HepG2 (cell line): ENCODE measurements around the gene LBR. TPM values are rescaled to one million over a fixed set of nuclear protein-coding genes. Genes with fewer than 3 reads are reported as not detected.
A peak's percentile ranks its signal among the peaks of the same experiment; 100 is the strongest.

Source experiments
- DNMT3B ChIP-seq: conservative IDR thresholded peaks from 2 replicates; pipeline ENCODE4 v1.6.1; 2016; ENCODE audit warnings: missing biosample characterization, control low read depth
- FOXP1 ChIP-seq, 2 experiments: fragments of 450-650 bp in 1 of 2; IDR thresholded peaks; 2 replicates each; pipeline ENCODE4 v1.6.1; 2017 to 2018; ENCODE audit warnings: antibody characterized with exemption in 1 of 2
- GABPB1 ChIP-seq: IDR thresholded peaks from 2 replicates; pipeline ENCODE4 v1.6.1; 2016; ENCODE audit warnings: mild to moderate bottlenecking, missing genetic modification reagents, moderate library complexity, missing compliant biosample characterization
- GTF2F1 ChIP-seq: fragments of 150-350 bp; IDR thresholded peaks from 2 replicates; pipeline ENCODE4 v1.6.1; 2014; ENCODE audit warnings: low read length
- IRF2 ChIP-seq: IDR thresholded peaks from 2 replicates; pipeline ENCODE4 v1.6.1; 2018; ENCODE audit warnings: missing genetic modification reagents, missing compliant biosample characterization
- JUNB ChIP-seq: sonication (generic); formaldehyde crosslinking; IDR thresholded peaks from 2 replicates; pipeline ENCODE4 v1.8.0; 2022; ENCODE audit warnings: missing genetic modification reagents, mild to moderate bottlenecking, borderline replicate concordance
- SATB2 ChIP-seq: sonication (generic); formaldehyde crosslinking; IDR thresholded peaks from 2 replicates; pipeline ENCODE4 v1.5.0; 2020; ENCODE audit warnings: missing genetic modification reagents
- SRSF4 ChIP-seq: fragments of 200-400 bp; formaldehyde crosslinking; IDR thresholded peaks from one replicate; pipeline ENCODE4 v1.6.1; 2018; ENCODE audit warnings: mild to moderate bottlenecking, low read depth, low read length, moderate library complexity; ENCODE audit not compliant: poor library complexity, severe bottlenecking
- ZFP36L2 ChIP-seq: sonication (generic); formaldehyde crosslinking; IDR thresholded peaks from 2 replicates; pipeline ENCODE4 v1.4.0; 2020; ENCODE audit warnings: missing genetic modification reagents
- ZIK1 ChIP-seq: sonication (generic); formaldehyde crosslinking; IDR thresholded peaks from 2 replicates; pipeline ENCODE4 v1.5.0; 2020; ENCODE audit warnings: mild to moderate bottlenecking, low read depth, missing genetic modification reagents, borderline replicate concordance
- ZNF143 ChIP-seq: sonication (generic); formaldehyde crosslinking; IDR thresholded peaks from 2 replicates; pipeline ENCODE4 v1.4.0; 2020; ENCODE audit warnings: missing genetic modification reagents
- ZNF20 ChIP-seq: sonication (generic); formaldehyde crosslinking; IDR thresholded peaks from 2 replicates; pipeline ENCODE4 v1.4.0; 2020; ENCODE audit warnings: mild to moderate bottlenecking, moderate library complexity, missing genetic modification reagents
- ZNF230 ChIP-seq: sonication (generic); formaldehyde crosslinking; IDR thresholded peaks from 2 replicates; pipeline ENCODE4 v1.4.0; 2020; ENCODE audit warnings: mild to moderate bottlenecking, missing genetic modification reagents
- ZNF367 ChIP-seq: sonication (generic); formaldehyde crosslinking; IDR thresholded peaks from 2 replicates; pipeline ENCODE4 v1.4.0; 2020; ENCODE audit warnings: missing genetic modification reagents, borderline replicate concordance
- ZNF451 ChIP-seq: sonication (generic); formaldehyde crosslinking; IDR thresholded peaks from 2 replicates; pipeline ENCODE4 v1.5.0; 2020; ENCODE audit warnings: mild to moderate bottlenecking, missing genetic modification reagents
- ZNF510 ChIP-seq: sonication (generic); formaldehyde crosslinking; IDR thresholded peaks from 2 replicates; pipeline ENCODE4 v1.4.0; 2020; ENCODE audit warnings: low read depth, mild to moderate bottlenecking, missing genetic modification reagents
- ZNF543 ChIP-seq: sonication (generic); formaldehyde crosslinking; IDR thresholded peaks from 2 replicates; pipeline ENCODE4 v1.4.0; 2020; ENCODE audit warnings: mild to moderate bottlenecking, missing genetic modification reagents
- ZNF567 ChIP-seq: sonication (generic); formaldehyde crosslinking; IDR thresholded peaks from 2 replicates; pipeline ENCODE4 v1.8.1; 2023; ENCODE audit warnings: mild to moderate bottlenecking, missing genetic modification reagents, borderline replicate concordance
- ZNF781 ChIP-seq: sonication (generic); formaldehyde crosslinking; IDR thresholded peaks from 2 replicates; pipeline ENCODE4 v1.5.1; 2020; ENCODE audit warnings: borderline replicate concordance, mild to moderate bottlenecking, missing genetic modification reagents; ENCODE audit errors: not compliant biosample characterization
- ZNF792 ChIP-seq: IDR thresholded peaks from 2 replicates; pipeline ENCODE4 v1.6.1; 2016
- polyA plus RNA-seq, 8 experiments: library from polyadenylated mRNA; depleted of rRNA in 3 of 8; stranded (reverse) in 7 of 8; unstranded in 1 of 8; fragments of >200 nt; fragmentation: Illumina TruSeq in 4 of 8; extraction: Trizol in 4 of 8; gene quantifications; 2 replicates each; pipeline versions ENCODE4 v1.2.1 to v1.2.3, GENCODE V29; 2011 to 2016; ENCODE audit warnings: low read depth in 4 of 8, missing spikeins in 1 of 8, mixed read lengths in 1 of 8; ENCODE audit not compliant: insufficient read depth in 1 of 8
- total RNA-seq, 5 experiments: library from RNA; depleted of rRNA; stranded (reverse); fragments of >200 nt; fragmentation: Illumina TruSeq; extraction: Trizol; gene quantifications; 2 replicates each; pipeline ENCODE4 v1.2.3, GENCODE V29; 2016; ENCODE audit warnings: low read depth in 1 of 5
- TF ChIP-seq, protein P1 (sequence below): sonication (generic); formaldehyde crosslinking; IDR thresholded peaks from 2 replicates; pipeline ENCODE4 v1.4.0; 2020; ENCODE audit warnings: missing genetic modification reagents, mild to moderate bottlenecking, borderline replicate concordance
- TF ChIP-seq, protein P2 (sequence below): sonication (generic); formaldehyde crosslinking; IDR thresholded peaks from 2 replicates; pipeline ENCODE4 v1.5.1; 2020; ENCODE audit warnings: mild to moderate bottlenecking, missing genetic modification reagents, moderate library complexity
- TF ChIP-seq, protein P3 (sequence below): IDR thresholded peaks from 2 replicates; pipeline ENCODE4 v1.6.1; 2016; ENCODE audit warnings: low read depth, control low read depth

LBR gene
- total and polyA plus RNA-seq, 2 of the 13 experiments (the other 11 are each of a cell fraction or from before 2014, with no cell fraction given), result 38.9 to 76.7 TPM

DNA sequence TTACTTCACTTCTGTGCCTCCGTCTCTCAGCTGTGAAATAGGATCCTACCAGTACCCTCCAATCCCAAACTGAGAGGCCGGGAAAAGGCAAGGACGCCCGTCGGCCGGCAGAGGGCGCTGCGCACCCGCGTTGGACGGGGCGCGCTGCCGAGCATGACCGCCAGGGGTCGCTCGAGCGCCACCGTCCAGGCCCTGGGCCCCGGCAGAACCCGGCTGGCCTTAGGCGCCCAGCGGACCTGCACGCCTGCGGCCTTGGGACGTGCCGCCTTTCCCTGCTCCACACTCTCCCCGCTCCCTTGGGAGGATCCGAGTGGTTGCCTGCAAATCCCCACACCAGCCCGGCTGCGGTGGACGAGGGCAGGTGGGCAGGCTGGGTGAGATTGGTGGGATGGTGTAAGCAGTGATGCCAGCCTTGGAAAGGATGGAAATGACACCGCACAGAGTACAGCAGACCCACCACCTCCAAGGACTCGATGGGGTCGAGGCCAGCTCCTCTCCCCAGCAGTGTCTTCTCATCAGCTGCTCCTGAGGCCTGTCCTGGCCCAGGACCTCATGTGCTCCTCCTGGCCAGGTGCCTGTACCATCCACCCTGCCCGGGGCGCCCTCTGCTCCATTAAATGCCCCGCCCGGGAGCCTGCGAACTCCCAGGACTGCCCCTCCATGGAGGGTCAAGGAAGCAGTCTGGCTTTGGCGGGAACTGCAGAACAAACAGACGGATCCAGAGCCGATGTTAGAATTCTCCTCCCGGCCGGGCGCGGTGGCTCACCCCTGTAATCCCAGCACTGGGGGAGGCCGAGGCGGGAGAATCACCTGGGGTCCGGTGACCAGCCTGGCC is 47.4 kb upstream of the LBR start (continued):
- TF ChIP-seq, protein P1, sequence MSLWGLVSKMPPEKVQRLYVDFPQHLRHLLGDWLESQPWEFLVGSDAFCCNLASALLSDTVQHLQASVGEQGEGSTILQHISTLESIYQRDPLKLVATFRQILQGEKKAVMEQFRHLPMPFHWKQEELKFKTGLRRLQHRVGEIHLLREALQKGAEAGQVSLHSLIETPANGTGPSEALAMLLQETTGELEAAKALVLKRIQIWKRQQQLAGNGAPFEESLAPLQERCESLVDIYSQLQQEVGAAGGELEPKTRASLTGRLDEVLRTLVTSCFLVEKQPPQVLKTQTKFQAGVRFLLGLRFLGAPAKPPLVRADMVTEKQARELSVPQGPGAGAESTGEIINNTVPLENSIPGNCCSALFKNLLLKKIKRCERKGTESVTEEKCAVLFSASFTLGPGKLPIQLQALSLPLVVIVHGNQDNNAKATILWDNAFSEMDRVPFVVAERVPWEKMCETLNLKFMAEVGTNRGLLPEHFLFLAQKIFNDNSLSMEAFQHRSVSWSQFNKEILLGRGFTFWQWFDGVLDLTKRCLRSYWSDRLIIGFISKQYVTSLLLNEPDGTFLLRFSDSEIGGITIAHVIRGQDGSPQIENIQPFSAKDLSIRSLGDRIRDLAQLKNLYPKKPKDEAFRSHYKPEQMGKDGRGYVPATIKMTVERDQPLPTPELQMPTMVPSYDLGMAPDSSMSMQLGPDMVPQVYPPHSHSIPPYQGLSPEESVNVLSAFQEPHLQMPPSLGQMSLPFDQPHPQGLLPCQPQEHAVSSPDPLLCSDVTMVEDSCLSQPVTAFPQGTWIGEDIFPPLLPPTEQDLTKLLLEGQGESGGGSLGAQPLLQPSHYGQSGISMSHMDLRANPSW (CRISPR knock-in tag), result 0 out of 2 replicates have a peak, but pooled peaks have one; percentile 20
- TF ChIP-seq GABPB1 (peak; percentile 78), ZNF451 (CRISPR knock-in tag) (0 out of 2 replicates have a peak, but pooled peaks have one; percentile 35), ZNF143 (CRISPR knock-in tag) (no peak), ZNF543 (CRISPR knock-in tag) (peak; percentile 68; the same call in 1 of the 2 replicates), SRSF4 (no peak), JUNB (CRISPR knock-in tag) (no peak), ZNF230 (CRISPR knock-in tag) (peak; percentile 65; the same call in 1 of the 2 replicates), ZFP36L2 (CRISPR knock-in tag) (no peak), ZNF792 (no peak), ZNF567 (CRISPR knock-in tag) (peak; percentile 70; the same call in 1 of the 2 replicates), GTF2F1 (no peak), IRF2 (peak; percentile 80), ZNF510 (no peak), ZNF367 (CRISPR knock-in tag) (no peak), SATB2 (CRISPR knock-in tag) (no peak), ZNF781 (CRISPR knock-in tag) (no peak), ZIK1 (CRISPR knock-in tag) (no peak), FOXP1 (IDR thresholded peaks at IDR 0.05) (no peak), FOXP1 (CRISPR knock-in tag; IDR thresholded peaks at IDR 0.05) (no peak), ZNF20 (CRISPR knock-in tag) (no peak), DNMT3B (no peak)
- TF ChIP-seq, protein P2, sequence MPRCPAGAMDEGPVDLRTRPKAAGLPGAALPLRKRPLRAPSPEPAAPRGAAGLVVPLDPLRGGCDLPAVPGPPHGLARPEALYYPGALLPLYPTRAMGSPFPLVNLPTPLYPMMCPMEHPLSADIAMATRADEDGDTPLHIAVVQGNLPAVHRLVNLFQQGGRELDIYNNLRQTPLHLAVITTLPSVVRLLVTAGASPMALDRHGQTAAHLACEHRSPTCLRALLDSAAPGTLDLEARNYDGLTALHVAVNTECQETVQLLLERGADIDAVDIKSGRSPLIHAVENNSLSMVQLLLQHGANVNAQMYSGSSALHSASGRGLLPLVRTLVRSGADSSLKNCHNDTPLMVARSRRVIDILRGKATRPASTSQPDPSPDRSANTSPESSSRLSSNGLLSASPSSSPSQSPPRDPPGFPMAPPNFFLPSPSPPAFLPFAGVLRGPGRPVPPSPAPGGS, result peak; percentile 49; the same call in 1 of the 2 replicates
- TF ChIP-seq, protein P3, sequence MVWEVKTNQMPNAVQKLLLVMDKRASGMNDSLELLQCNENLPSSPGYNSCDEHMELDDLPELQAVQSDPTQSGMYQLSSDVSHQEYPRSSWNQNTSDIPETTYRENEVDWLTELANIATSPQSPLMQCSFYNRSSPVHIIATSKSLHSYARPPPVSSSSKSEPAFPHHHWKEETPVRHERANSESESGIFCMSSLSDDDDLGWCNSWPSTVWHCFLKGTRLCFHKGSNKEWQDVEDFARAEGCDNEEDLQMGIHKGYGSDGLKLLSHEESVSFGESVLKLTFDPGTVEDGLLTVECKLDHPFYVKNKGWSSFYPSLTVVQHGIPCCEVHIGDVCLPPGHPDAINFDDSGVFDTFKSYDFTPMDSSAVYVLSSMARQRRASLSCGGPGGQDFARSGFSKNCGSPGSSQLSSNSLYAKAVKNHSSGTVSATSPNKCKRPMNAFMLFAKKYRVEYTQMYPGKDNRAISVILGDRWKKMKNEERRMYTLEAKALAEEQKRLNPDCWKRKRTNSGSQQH, result peak; percentile 70; the same call in 1 of the 2 replicates
